SK-N-MC (cell line): ENCODE measurements around the gene CRAMP1.

Experiments
- DNase-seq: peaks from one replicate; pipeline ENCODE4 v3.0.0-alpha.2; 2011; ENCODE audit warnings: low read depth, low spot score
- H3K27ac ChIP-seq: fragments of 200-600 bp; sonication (generic); 2 replicates; pipeline ENCODE4 v1.5.1; 2016; ENCODE audit warnings: mixed run types
- H3K36me3 ChIP-seq: fragments of 200-600 bp; sonication (generic); 2 replicates; pipeline ENCODE4 v1.6.1; 2017; ENCODE audit warnings: antibody characterized with exemption, low read length, mixed read lengths; ENCODE audit not compliant: insufficient read depth
- H3K4me3 ChIP-seq: fragments of 200-600 bp; sonication (generic); 2 replicates; pipeline ENCODE4 v1.5.1; 2016
- H3K9ac ChIP-seq: fragments of 200-600 bp; sonication (generic); 2 replicates; pipeline ENCODE4 v1.8.0; 2017; ENCODE audit warnings: mixed run types, mixed read lengths; ENCODE audit not compliant: insufficient read length
- H3K9me3 ChIP-seq: fragments of 200-600 bp; sonication (generic); 2 replicates; pipeline ENCODE4 v1.6.1; 2017; ENCODE audit warnings: low read depth, mild to moderate bottlenecking, antibody characterized with exemption, low read length, moderate library complexity, mixed read lengths
- EZH2 ChIP-seq: fragments of 200-600 bp; sonication (generic); IDR thresholded peaks from one replicate; pipeline ENCODE4 v1.6.1; 2017; ENCODE audit warnings: antibody characterized with exemption
- FOXP2 ChIP-seq: optimal IDR thresholded peaks from 2 replicates; pipeline ENCODE3; 2011; ENCODE audit warnings: mild to moderate bottlenecking, moderate library complexity; ENCODE audit not compliant: insufficient read depth; ENCODE audit errors: extremely low read length, control extremely low read depth
- POLR2AphosphoS5 ChIP-seq: IDR thresholded peaks from 2 replicates; pipeline ENCODE4 v1.6.1; 2012; ENCODE audit warnings: mild to moderate bottlenecking, low read depth, low read length, borderline replicate concordance

The CRAMP1 gene

GRCh38 chr16:1575578-1575977 is 36.6 kb upstream of the CRAMP1 start:
- no peak overlapping the region for H3K27ac ChIP-seq
- no peaks in the 10 kb centered on the region; the same call in 1 of the 2 replicates for H3K36me3 ChIP-seq
- TF ChIP-seq EZH2 (no peak), POLR2AphosphoS5 (no peak), FOXP2 (no peak)
- H3K4me3 ChIP-seq = no peak overlapping the region
- no peak for DNase-seq
- H3K9me3 ChIP-seq = no peaks in the 10 kb centered on the region
- H3K9ac ChIP-seq = no peak overlapping the region

GRCh38 chr16:1579214-1579613 is 32.9 kb upstream of the CRAMP1 start:
- H3K4me3 ChIP-seq = no peak overlapping the region
- no peaks in the 10 kb centered on the region; the same call in 1 of the 2 replicates for H3K36me3 ChIP-seq
- H3K9ac ChIP-seq = no peak overlapping the region
- TF ChIP-seq POLR2AphosphoS5 (no peak), EZH2 (no peak), FOXP2 (no peak)
- no peak overlapping the region for H3K27ac ChIP-seq
- H3K9me3 ChIP-seq = no peaks in the 10 kb centered on the region
- DNase-seq = no peak

GRCh38 chr16:1580256-1580655 is 31.9 kb upstream of the CRAMP1 start:
- H3K4me3 ChIP-seq = no peak overlapping the region
- TF ChIP-seq POLR2AphosphoS5 = no peak
- TF ChIP-seq FOXP2 = no peak
- TF ChIP-seq EZH2 = no peak
- H3K27ac ChIP-seq = no peak overlapping the region
- no peak for DNase-seq
- H3K9ac ChIP-seq = no peak overlapping the region
- H3K9me3 ChIP-seq = no peaks in the 10 kb centered on the region
- no peaks in the 10 kb centered on the region; the same call in 1 of the 2 replicates for H3K36me3 ChIP-seq

- DNase-seq = no peak
- no peak overlapping the region for H3K9ac ChIP-seq
- no peak overlapping the region for H3K4me3 ChIP-seq
- no peak overlapping the region for H3K27ac ChIP-seq
- no peak for TF ChIP-seq EZH2
- TF ChIP-seq FOXP2 = no peak
- H3K36me3 ChIP-seq = no peaks in the 10 kb centered on the region; the same call in 1 of the 2 replicates
- H3K9me3 ChIP-seq = no peaks in the 10 kb centered on the region
Measured at GRCh38 chr16:1580956-1581355, 31.2 kb upstream of the CRAMP1 start.

- Histone ChIP-seq H3K4me3 (no peak overlapping the region), H3K9ac (no peak overlapping the region), H3K9me3 (no peaks in the 10 kb centered on the region), H3K36me3 (no peaks in the 10 kb centered on the region; the same call in 1 of the 2 replicates), H3K27ac (no peak overlapping the region)
- TF ChIP-seq FOXP2 = no peak
- no peak for DNase-seq
Measured at GRCh38 chr16:1581804-1582203, 30.4 kb upstream of the CRAMP1 start.

GRCh38 chr16:1583180-1583579 is 29.0 kb upstream of the CRAMP1 start:
- Histone ChIP-seq H3K9ac (no peak overlapping the region), H3K36me3 (no peaks in the 10 kb centered on the region; the same call in 1 of the 2 replicates), H3K4me3 (no peak overlapping the region), H3K27ac (no peak overlapping the region), H3K9me3 (no peaks in the 10 kb centered on the region)
- DNase-seq = no peak
- no peak for TF ChIP-seq FOXP2

- no peaks in the 10 kb centered on the region; the same call in 1 of the 2 replicates for H3K36me3 ChIP-seq
- TF ChIP-seq EZH2 = no peak
- no peak for TF ChIP-seq POLR2AphosphoS5
- TF ChIP-seq FOXP2 = no peak
- no peak overlapping the region for H3K9ac ChIP-seq
Measured at GRCh38 chr16:1584926-1585484, 27.2 kb upstream of the CRAMP1 start.

GRCh38 chr16:1590366-1590765 is 21.8 kb upstream of the CRAMP1 start:
- TF ChIP-seq POLR2AphosphoS5 = no peak
- no peak for TF ChIP-seq FOXP2
- TF ChIP-seq EZH2 = no peak
- no peak for DNase-seq
- Histone ChIP-seq H3K4me3 (no peak overlapping the region), H3K9ac (no peak overlapping the region), H3K36me3 (no peaks in the 10 kb centered on the region; the same call in 1 of the 2 replicates), H3K9me3 (no peaks in the 10 kb centered on the region), H3K27ac (no peak overlapping the region)

More at GRCh38 chr16:1584926-1585484, 27.2 kb upstream of the CRAMP1 start:
- Histone ChIP-seq H3K4me3 (no peak overlapping the region), H3K27ac (no peak overlapping the region), H3K9me3 (no peaks in the 10 kb centered on the region)
- no peak for DNase-seq
